HG02759 (cell line): Measurements from ENCODE around the gene DOK7.
A peak's percentile ranks its signal among the peaks of the same experiment; 100 is the strongest.
"Not testable (repeated sequence)": the region's sequence is repeated elsewhere in the genome, so short reads cannot be mapped to it uniquely, and the experiment has no call there.

Experiments
- ATAC-seq: cut with Tn5 transposase; IDR thresholded peaks from one replicate; pipeline ENCODE4 v1.9.1; 2021; ENCODE audit warnings: mild to moderate bottlenecking, moderate library complexity; ENCODE audit not compliant: unreplicated experiment

DOK7 gene

GRCh38 chr4:3531318-3531878 is 68.3 kb downstream of the DOK7 start:
- no peak for ATAC-seq

GRCh38 chr4:3531879-3532750 is 69.0 kb downstream of the DOK7 start, which contains the start of gene LRPAP1:
Gene LRPAP1 (minus strand): TSS chr4:3532422. CDS start chr4:3532412, 10 bp downstream.
- peak; percentile 90 for ATAC-seq

GRCh38 chr4:3532751-3533422 is 69.8 kb downstream of the DOK7 start:
- ATAC-seq, result no peak

DNA sequence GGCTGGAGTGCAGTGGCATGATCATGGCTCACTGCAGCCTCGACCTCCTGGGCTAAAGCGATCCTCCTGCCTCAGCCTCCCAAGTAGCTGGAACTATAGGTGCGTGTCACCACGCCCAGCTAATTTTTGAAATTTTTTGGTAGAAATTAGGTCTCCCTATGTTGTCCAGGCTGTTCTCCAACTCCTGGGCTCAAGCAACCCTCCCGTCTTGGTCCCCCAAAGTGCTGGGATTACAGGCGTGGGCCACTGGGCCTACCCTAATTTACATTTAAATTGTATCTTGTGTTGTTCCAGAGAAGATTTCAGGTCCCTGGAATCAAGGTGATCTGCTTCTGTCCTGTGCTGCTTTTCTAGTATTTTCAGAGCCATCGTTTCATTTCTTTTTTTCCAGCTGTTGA is 70.3 kb downstream of the DOK7 start:
- ATAC-seq, result no peak

DNA sequence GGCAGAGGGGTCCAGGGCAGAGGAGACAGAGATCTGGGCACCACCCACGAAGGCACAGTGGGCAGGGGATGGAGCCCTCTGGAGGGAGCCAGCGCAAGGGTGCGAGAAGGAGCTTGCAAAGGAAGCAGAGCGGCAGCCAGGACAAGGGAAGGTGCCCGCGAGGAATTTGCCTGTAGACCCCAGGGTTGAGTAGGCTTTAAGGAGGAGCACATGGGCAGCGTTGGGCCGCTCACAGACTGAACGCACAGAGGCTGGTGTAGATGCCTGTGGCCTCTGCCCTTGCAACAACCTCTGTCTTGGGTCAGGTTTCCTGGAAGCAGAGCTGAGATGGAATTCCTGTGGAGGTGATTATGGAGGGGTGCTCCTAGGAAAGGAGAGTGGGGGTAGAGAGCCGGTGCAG is 72.7 kb downstream of the DOK7 start:
- not testable (repeated sequence) for ATAC-seq

DNA sequence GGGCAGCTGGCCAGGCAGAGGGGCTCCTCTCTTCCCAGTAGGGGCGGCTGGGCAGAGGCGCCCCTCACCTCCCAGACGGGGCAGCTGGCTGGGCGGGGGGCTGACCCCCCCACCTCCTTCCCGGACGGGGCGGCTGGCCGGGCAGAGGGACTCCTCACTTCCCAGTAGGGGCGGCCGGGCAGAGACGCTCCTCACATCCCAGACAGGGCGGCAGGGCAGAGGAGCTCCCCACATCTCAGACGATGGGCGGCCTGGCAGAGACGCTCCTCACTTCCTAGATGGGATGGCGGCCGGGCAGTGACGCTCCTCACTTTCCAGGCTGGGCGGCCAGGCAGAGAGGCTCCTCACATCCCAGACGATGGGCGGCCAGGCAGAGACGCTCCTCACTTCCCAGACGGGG is 75.8 kb downstream of the DOK7 start:
- not testable (repeated sequence) for ATAC-seq

- ATAC-seq, result not testable (repeated sequence)
Measured at GRCh38 chr4:3543415-3543814, 80.3 kb downstream of the DOK7 start.
